Mesenteric fat pad (tissue), 1 donor: Measurements from ENCODE around the gene DYNC1I1. TPM values are rescaled to one million over a fixed set of nuclear protein-coding genes. Genes with fewer than 3 reads are reported as not detected.

ENCODE experiments used
- DNase-seq: peaks from one replicate; pipeline ENCODE4 v3.0.0-alpha.2; 2020; ENCODE audit warnings: low spot score
- long read RNA-seq: library from polyadenylated mRNA; unstranded; transcript quantifications from one replicate; pipeline ENCODE4 v2.0.0, GENCODE V29; 2020
- total RNA-seq: library from RNA; stranded (reverse); fragmentation: NEBNext Ultra II Directional; extraction: Animal tissue kit (Norgen Biotek cat#: 25700); gene quantifications from one replicate; pipeline ENCODE4 v1.2.1, GENCODE V29; 2021
- donor health status: DM: yes; HTN: yes; CAD: no.

Gene DYNC1I1
- total RNA-seq, result 4.3 TPM
- long read RNA-seq, transcript DYNC1I1-205 (17 exons, 2,947 nt), result major isoform, 6 of 11 reads
- long read RNA-seq, partial matches to known transcripts, result 2 of 11 reads
- long read RNA-seq, other reads (novel, unspliced or antisense), result 1 of 11 reads

GRCh38 chr7:95772298-95772770, at the start of gene DYNC1I1:
Gene DYNC1I1 (plus strand): TSS chr7:95772554. CDS start chr7:95804730, 32,176 bp downstream.
- no peak for DNase-seq

DNA sequence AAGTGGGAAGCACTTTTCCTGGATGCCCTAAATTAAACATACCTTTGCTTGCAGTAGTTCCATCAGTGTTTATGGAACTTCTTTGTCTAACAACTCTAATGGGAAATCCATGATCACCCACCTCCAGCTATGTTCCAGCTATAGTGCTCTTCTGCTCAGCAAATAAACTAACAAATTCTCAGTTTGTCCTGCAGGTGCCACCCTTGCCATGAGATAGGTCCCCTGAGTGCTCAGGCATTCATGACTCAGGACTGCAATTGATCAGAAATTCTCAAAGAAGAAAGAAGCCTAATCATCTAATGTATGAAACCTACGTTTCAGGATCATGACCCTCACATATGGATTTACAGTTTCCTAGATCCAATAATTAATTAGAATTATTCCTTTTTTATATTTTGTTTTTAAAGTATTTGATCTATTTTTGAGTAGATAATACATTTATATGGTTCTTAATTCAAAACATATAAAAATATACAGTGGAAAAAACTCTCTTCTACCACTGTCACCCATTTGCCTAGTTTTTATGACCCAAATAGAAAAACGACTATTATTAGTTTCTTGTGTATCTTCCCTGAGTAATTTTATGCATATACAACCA, 48.7 kb upstream of the DYNC1I1 start:
- no peak for DNase-seq

- DNase-seq, result no peak
Observed at GRCh38 chr7:95725205-95725604, 47.1 kb upstream of the DYNC1I1 start.

- DNase-seq, result no peak
Observed at GRCh38 chr7:95730493-95731280, 41.7 kb upstream of the DYNC1I1 start.

DNA sequence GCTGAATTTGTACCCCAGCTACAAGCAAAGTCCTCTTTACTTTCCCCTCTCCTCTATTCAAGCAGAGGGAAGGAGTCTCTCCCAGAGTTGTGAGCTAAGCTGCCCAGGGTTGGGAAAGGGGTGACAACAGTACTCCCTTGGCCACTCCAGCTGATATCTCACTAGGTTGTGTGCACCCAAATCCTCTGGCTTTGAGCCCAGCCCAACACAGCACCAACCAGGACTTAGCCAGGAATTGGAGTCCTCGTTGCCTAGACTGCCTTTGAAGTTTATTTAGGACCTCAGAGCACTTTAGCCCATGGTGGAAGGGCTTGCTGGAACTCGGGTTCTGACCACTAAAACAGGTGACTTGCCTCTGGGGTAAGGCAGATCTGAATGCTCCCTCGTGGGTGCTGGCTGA, 35.7 kb upstream of the DYNC1I1 start:
- DNase-seq, result no peak

- DNase-seq, result no peak
Observed at GRCh38 chr7:95737828-95738505, 34.4 kb upstream of the DYNC1I1 start.

DNA sequence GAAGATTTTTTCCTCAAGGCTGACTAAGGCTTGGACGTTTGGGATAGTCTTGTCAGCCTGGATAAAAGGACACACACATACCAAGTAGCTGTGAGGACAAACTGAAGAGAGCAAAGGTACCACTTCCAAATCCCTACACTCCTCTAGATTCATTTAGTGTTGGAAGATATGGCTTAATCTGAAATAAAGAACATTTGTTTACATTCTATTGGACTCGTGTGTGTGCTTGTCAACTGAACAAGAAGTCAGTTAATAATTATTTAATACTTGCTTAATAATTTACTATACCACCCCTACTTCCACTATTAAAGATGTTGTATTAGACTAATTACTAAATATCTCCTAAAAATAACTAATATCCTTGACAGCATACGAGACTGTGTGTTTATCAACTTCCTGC, 23.3 kb upstream of the DYNC1I1 start:
- no peak for DNase-seq

- no peak for DNase-seq
Observed at GRCh38 chr7:95749515-95749914, 22.8 kb upstream of the DYNC1I1 start.

DNA sequence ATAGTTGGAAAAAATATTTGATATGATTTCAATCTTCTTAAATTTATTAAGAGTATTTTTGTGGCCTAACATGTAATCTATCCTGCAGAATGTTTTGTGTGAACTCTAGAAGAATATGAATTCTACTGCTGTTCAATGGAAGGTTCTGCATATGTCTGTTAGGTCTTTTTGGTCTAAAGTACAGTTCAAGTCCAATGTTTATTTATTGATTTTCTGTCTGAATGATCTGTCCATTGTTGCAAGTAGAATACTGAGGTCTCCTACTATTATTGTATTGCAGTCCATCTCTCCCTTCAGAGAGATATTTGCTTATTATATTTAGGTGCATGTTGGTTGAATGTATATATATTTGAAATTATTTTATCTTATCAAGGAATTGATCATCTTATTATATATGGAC, 18.9 kb upstream of the DYNC1I1 start:
- DNase-seq, result no peak

- no peak for DNase-seq
Observed at GRCh38 chr7:95755277-95755934, 16.9 kb upstream of the DYNC1I1 start.

DNA sequence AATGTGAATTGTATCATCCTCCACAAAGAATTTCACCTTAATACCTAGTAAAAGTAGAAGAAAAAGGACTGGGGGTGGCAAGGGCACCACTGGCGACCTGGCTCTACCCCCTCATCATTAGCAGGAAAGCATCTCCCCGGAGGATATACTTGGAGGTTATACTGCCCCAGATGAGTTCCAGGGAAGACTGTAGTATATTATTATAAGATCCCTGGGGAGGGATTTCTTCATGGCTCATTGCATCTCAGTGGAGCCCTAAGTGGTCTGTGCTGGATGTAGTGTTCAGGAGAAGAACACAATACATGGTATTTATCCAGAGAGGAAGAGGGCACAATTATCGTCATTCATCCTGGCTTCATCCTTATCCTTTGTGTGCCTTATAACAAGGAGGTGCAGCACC, 14.2 kb upstream of the DYNC1I1 start:
- DNase-seq, result no peak

GRCh38 chr7:95766086-95766485, 6.3 kb upstream of the DYNC1I1 start:
- DNase-seq, result no peak

DNA sequence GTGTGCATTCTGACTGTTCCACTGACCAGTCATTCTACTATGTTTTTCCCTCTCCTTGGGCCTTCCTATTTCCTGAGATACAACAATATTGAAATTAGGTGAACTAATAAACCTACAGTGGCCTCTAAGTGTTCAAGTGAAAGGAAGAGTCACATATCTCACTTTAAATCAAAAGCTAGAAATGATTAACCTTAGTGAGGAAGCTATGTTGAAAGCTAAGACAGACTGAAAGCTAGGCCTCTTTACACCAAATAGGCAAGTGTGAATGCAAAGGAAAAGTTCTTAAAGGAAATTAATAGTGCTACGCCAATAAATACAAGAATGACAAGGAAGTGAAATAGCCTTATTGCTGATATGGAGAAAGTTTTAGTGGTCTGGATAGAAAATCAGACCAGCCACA, 5.7 kb upstream of the DYNC1I1 start:
- no peak for DNase-seq

GRCh38 chr7:95772771-95773581, 622 bp downstream of the DYNC1I1 start:
- DNase-seq, result no peak

GRCh38 chr7:95776561-95777185, 4.3 kb downstream of the DYNC1I1 start:
- DNase-seq, result no peak

DNA sequence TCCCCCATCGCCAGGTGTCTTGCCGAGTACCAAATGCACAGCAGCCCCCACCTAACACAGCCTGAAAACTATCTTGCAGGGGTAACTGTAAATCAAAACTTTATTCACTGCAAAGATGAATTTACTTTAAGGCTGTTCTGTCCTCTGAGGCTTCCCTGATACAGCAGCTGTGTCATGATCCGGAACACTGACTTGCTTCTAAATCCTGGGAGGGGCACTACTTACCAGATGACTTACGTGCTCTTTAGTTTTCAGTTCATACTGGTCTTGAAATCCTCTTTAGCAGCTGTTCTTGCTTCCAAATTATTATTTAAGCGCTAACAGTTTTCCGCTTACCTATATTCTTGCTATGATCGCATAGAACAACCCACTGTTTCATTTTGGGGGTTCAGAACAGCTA, 4.9 kb downstream of the DYNC1I1 start:
- DNase-seq, result no peak

DNA sequence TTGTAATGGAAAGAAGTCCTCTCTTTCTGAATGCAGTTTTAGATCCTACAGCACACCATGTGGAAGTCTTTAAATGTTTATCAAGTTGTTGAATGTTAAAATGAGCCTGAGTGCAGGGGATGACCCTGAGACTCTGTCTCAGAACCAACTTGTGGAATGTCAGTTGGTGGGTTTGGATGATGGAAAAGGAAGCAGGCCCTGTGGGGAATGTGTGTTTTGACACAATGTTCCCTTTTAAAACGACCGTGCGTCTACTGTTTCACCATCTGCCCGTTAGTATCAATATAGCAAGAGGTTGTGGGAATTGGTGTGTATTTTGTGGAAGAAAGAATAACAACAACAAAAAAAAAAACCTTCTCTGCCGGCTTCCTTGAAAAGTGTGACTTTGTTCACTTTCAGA, 8.3 kb downstream of the DYNC1I1 start:
- DNase-seq, result no peak

DNA sequence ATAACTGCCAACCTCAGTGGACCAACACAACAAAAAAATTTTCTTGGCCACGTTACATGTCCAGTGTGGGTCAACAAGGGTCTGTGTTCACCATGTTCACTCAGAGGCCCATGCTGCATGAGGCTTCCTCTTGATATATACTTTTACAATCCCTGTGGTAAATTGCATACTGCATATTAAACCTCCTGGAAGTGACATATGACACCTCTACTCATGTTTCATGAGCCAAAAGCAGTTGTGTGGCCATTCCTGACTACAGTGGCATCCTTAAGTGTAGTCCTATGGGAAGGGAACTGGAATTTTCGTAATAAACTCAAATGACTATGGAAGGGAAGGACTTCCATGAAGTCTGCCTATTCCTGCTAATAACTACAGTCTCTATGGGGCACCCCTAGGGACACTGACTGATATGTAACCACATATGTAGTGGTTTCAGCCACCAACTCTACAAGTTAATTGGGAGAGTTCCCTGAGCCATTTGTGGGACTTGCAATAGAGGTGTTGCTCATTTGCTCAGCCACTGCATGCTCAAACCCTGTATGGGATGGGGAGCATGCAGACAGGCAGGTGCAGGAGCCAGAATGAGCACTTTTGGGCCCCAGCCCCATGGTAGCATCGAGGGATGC, 9.7 kb downstream of the DYNC1I1 start:
- no peak for DNase-seq

GRCh38 chr7:95784796-95785195, 12.4 kb downstream of the DYNC1I1 start:
- DNase-seq, result no peak

GRCh38 chr7:95788258-95788657, 15.9 kb downstream of the DYNC1I1 start:
- DNase-seq, result no peak
